GM10266 (cell line): ENCODE results near the gene SLC39A5.

Experiments used
- DNase-seq: peaks from one replicate; pipeline ENCODE4 v3.0.0; 2012; ENCODE audit errors: extremely low spot score
- TF ChIP-seq, protein P1 (sequence below): IDR thresholded peaks from 2 replicates; pipeline ENCODE4 v1.5.1; 2012; ENCODE audit warnings: mild to moderate bottlenecking, low read depth; ENCODE audit not compliant: control insufficient read depth, insufficient read depth; ENCODE audit errors: missing control alignments

Gene SLC39A5

DNA sequence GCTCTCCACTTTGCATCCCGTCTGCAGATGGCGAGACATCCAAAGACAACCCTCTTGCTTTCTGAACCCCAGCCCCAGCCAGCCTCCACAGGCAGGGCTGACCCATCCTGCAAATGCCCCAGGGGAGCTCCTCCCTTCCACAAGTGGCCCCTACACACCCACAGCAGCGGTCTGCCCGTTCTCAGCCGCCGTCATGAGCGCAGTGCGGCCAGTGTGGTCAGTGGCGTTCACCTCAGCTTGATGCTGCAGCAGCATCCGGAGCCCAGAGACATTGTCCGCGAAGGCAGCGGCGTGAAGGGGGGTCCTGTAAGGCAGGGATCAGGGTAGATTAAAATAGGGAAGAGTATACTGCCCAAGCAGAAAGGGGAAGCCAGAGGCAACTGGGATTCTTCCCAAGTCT is 14.6 kb downstream of the SLC39A5 start:
- TF ChIP-seq, protein P1, sequence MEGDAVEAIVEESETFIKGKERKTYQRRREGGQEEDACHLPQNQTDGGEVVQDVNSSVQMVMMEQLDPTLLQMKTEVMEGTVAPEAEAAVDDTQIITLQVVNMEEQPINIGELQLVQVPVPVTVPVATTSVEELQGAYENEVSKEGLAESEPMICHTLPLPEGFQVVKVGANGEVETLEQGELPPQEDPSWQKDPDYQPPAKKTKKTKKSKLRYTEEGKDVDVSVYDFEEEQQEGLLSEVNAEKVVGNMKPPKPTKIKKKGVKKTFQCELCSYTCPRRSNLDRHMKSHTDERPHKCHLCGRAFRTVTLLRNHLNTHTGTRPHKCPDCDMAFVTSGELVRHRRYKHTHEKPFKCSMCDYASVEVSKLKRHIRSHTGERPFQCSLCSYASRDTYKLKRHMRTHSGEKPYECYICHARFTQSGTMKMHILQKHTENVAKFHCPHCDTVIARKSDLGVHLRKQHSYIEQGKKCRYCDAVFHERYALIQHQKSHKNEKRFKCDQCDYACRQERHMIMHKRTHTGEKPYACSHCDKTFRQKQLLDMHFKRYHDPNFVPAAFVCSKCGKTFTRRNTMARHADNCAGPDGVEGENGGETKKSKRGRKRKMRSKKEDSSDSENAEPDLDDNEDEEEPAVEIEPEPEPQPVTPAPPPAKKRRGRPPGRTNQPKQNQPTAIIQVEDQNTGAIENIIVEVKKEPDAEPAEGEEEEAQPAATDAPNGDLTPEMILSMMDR: no peak
- no peak for DNase-seq

DNA sequence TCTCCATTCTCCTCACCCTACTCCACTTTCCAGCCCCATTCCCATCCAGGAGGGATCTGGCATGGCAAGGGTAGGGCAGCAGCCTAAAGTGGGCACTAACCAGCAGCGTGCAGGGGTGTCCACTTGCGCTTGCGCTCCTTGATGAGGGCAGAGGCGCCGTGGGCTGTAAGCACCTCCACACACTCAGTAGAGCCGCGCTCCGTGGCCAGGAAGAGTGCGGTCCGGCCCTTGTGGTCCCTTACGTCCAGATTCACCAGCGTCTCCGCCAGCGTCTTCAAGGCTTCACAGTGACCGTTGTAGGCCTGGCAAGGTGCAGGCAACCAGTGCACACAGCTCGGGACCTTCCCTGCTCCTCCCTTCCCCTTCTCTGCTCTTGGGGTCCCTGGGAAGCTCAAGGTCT is 18.1 kb downstream of the SLC39A5 start:
- TF ChIP-seq, protein P1: no peak
- DNase-seq: no peak

DNA sequence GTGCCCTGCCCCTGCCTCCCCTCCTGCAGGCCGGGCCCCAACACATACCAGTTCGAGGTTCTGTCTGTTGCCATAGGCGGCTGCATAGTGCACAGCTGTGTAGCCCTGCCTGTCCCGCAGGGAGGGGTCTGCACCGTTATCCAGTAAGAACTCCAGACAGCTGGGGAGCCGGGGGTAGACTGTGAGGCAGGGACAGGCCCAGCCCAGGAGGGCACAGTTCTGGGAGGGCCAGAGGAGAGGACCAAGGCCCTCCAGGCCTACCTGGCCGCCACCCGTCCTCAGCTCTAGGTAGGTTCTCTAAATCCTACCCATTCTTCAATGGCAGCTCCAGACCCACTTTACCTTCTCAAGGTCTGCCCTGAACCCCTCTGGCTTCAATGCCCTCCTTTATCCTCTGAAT is 18.9 kb downstream of the SLC39A5 start:
- no peak for DNase-seq
- TF ChIP-seq, protein P1: no peak

DNA sequence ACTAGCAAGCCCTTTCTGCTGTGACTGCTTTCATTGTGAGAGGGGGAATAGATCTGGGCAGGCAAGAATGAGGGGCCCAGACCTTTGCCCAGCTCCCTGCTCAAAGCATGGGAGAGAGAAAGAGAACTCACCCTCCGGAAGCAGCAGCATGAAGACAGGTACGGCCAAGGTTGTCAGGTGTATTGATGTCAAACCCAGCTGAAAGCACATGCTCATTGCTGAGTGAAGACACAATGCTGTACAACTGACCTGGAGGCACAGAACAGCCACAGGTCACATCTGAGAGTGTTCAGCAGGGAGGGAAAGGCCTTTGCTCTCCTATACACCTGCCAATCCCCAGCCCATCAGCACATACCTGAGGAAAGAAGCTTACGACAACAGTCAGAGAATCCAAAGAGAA is 22.8 kb downstream of the SLC39A5 start:
- DNase-seq: no peak
- TF ChIP-seq, protein P1: no peak

DNA sequence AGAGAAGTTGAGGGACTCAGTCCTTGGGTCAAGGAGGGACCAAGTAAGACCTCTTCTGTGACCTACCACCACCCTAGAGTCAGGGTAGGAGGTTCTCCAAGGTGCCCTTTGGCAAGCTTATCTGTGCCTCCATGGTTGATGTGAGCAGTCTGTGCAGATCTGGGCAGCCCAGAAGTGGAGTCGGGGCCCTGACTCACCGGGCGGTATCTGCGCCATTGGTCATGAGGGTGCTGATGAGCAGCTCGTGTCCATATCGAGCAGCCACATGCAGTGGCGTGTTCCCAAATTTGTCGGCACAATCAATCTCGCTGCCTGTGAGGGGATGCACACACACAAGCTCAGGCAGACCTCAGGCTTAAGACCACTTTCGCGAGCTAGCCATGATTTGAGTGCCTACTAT is 23.2 kb downstream of the SLC39A5 start:
- no peak for DNase-seq

DNA sequence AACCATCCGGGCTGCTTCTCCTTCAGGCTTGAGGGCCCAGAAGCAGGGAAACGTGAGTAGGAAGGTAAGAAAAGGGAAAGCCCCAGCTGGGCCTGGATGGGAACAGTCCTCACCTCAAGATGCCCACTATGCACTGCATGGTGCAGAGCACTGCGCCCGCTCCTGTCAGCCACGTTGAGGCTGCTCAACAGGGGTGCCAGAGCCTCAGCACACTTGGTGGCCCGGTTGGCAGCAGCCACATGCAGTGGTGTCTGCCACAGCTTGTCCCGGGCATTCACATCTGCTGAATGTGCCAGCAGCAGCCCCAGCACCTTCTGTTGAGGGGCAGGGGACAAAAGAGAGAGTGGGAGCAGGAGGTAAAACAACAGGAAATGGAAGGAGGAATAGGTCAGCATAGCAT is 25.8 kb downstream of the SLC39A5 start:
- TF ChIP-seq, protein P1: no peak
- no peak for DNase-seq

More for the DNA sequence above, 23.2 kb downstream of the SLC39A5 start:
- TF ChIP-seq, protein P1: no peak

DNA sequence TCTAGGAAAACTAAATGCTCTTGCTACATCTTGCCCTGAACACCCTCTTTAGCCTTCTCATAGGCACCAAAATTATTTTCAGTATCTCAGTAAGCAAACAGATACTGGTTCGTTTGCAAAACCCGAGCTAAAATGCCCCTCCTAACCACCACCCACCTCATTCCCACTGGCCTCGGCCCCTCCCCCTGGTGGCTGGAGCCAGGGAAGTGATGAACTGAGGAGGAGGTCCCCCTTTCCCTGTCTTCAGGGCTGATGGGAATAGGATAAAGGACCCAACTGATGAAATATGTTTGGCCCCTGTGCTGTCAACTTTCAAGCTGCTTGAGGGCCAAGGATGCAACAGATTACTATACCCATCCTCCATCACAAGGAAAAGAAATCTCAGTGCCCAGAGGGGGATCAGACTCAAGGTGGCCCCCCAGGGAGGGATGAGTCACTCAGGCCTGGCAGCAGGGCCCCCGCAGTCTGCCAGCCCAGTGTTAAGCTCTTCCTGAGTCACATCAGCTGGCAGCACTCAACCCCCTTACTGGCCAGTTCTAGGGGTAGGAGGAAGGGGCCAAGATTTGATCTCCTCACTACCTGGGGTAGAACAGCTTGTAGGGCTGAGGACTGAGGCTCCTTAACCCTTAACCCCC is 26.6 kb downstream of the SLC39A5 start:
- TF ChIP-seq, protein P1: no peak
- no peak for DNase-seq
